Breast epithelium (tissue), 4 donors: ENCODE data around the gene STPG3. TPM values are rescaled to one million over a fixed set of nuclear protein-coding genes. Genes with fewer than 3 reads are reported as not detected.

ENCODE experiments used
- DNase-seq, 2 donors: peaks; one replicate each; pipeline ENCODE4 v3.0.0-alpha.2; 2019; ENCODE audit warnings: low spot score in 2 of 2
- H3K27ac ChIP-seq, 2 donors: fragments of 200-600 bp; sonication (generic) in 1 of 2; one replicate each; pipeline ENCODE4 v1.5.1; 2016 to 2019; ENCODE audit warnings: mild to moderate bottlenecking in 1 of 2
- H3K27me3 ChIP-seq, 2 donors: fragments of 200-600 bp; sonication (generic) in 1 of 2; one replicate each; pipeline versions ENCODE4 v1.5.1 to v1.6.0; 2017 to 2019; ENCODE audit warnings: control low read depth in 1 of 2, mild to moderate bottlenecking in 1 of 2
- H3K36me3 ChIP-seq: fragments of 200-600 bp; one replicate; pipeline ENCODE4 v1.5.1; 2019
- H3K4me1 ChIP-seq, 2 donors: fragments of 200-600 bp; sonication (generic); one replicate each; pipeline ENCODE4 v1.5.1; 2016 to 2019; ENCODE audit warnings: control low read depth in 1 of 2
- H3K4me3 ChIP-seq, 3 donors: fragments of 200-600 bp; sonication (generic); 1 replicate in 2 of 3; 2 replicates in 1 of 3; pipeline ENCODE4 v1.5.1; 2016 to 2019; ENCODE audit warnings: mild to moderate bottlenecking in 3 of 3, moderate library complexity in 2 of 3
- H3K9me3 ChIP-seq, 2 donors: fragments of 200-600 bp; sonication (generic) in 1 of 2; one replicate each; pipeline ENCODE4 v1.5.1; 2016 to 2019; ENCODE audit warnings: control low read depth in 1 of 2
- POLR2A ChIP-seq: fragments of 450-650 bp; IDR thresholded peaks from one replicate; pipeline ENCODE4 v1.6.1; 2016; ENCODE audit warnings: antibody characterized with exemption, mild to moderate bottlenecking, moderate library complexity
- POLR2AphosphoS5 ChIP-seq, 3 donors: sonication (generic); formaldehyde crosslinking; IDR thresholded peaks; one replicate each; pipeline ENCODE4 v1.6.1; 2017; ENCODE audit warnings: antibody characterized with exemption in 3 of 3
- intact Hi-C: fragments of 100-400 bp; cut with DNase I; formaldehyde crosslinking; loops from one replicate; pipeline ENCODE4 v1.15.1; 2023; ENCODE audit warnings: low total_unique reads
- total RNA-seq, 3 donors: library from RNA; depleted of rRNA; stranded (reverse); fragments of >200 nt; gene quantifications; one replicate each; pipeline ENCODE4 v1.1.0, GENCODE V29; 2016
- TF ChIP-seq, protein P1 (sequence below), 3 donors: fragments of 450-650 bp; IDR thresholded peaks; one replicate each; pipeline ENCODE4 v1.5.1; 2016 to 2017; ENCODE audit warnings: antibody characterized with exemption in 3 of 3, mild to moderate bottlenecking in 3 of 3, moderate library complexity in 3 of 3

The STPG3 gene
- total RNA-seq, 3 donors from 2014 or later = not detected

DNA sequence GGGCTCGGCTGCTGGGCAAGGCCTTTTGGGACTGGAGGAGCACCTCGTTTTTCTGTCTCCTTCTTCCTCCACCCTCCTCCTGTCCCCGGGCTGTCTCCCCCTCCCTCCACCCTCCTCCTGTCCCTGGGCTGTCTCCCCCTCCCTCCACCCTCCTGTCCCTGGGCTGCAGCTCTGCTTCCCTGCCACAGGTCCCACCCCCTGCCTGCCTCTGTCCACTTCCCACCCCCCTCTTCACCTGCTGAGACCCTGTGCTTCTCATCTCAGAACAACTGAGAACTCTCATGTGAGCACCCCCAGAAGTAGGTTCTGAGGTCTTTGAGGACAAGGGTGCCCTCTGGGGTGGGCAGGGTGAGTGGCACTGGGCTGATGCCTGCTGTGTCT is 20.6 kb downstream of the STPG3 start:
- no peak for DNase-seq
- Histone ChIP-seq H3K36me3 (peaks cover 5% of the 10 kb centered on the region), H3K27me3 (no peaks in the 10 kb centered on the region), H3K4me1 (peaks cover 0 to 3% of the 10 kb centered on the region in 2 donors), H3K4me3 (no peak overlapping the region), H3K9me3 (no peaks in the 10 kb centered on the region), H3K27ac (peak overlapping the region; percentile 48 to 68)
- TF ChIP-seq POLR2A (no peak), POLR2AphosphoS5 (IDR thresholded peaks at IDR 0.05) (no peak)
- TF ChIP-seq, protein P1, sequence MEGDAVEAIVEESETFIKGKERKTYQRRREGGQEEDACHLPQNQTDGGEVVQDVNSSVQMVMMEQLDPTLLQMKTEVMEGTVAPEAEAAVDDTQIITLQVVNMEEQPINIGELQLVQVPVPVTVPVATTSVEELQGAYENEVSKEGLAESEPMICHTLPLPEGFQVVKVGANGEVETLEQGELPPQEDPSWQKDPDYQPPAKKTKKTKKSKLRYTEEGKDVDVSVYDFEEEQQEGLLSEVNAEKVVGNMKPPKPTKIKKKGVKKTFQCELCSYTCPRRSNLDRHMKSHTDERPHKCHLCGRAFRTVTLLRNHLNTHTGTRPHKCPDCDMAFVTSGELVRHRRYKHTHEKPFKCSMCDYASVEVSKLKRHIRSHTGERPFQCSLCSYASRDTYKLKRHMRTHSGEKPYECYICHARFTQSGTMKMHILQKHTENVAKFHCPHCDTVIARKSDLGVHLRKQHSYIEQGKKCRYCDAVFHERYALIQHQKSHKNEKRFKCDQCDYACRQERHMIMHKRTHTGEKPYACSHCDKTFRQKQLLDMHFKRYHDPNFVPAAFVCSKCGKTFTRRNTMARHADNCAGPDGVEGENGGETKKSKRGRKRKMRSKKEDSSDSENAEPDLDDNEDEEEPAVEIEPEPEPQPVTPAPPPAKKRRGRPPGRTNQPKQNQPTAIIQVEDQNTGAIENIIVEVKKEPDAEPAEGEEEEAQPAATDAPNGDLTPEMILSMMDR (IDR thresholded peaks at IDR 0.05) = no peak
- intact Hi-C loops = no loop called here

DNA sequence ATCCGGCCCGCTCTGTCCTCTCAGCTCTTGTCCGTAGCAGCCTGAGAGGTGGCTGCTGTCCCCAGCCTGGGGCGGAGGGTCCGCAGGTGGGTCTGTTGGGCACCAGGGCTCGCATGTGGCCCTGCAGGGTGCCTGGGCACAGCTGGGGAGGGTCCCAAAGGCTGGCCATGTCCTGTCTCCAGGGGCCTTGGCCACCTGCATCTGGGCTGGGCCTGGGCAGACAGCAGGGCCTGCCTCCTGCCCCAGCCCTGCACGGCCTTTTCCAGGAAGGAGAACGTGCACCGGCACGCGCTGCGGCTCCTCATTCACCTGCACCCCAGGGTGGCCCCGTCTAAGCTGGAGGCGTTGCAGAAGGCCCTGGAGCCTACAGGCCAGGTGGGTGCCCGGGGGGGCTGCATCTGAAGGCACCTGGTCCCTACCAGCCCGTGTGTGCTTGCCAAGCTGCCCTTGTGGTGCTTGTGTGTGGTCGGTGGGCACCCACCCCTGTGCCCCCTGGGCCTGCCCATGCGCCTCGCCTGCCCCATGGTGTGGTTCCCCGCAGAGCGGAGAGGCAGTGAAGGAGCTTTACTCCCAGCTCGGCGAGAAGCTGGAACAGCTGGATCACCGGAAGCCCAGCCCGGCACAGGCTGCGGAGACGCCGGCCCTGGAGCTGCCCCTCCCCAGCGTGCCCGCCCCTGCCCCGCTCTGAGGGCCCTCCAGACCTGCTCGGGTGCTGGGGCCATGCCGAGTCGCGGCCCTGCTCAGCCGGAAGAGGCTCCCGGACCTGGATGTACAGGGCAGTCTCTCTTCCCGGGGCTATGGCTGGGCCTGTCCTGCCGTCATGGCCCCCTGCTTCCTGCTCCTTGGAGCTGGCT is 21.4 kb downstream of the STPG3 start:
- no peak for DNase-seq
- Histone ChIP-seq H3K4me1 (peaks cover 0 to 3% of the 10 kb centered on the region in 2 donors), H3K27me3 (no peaks in the 10 kb centered on the region), H3K9me3 (no peaks in the 10 kb centered on the region), H3K36me3 (peaks cover 5% of the 10 kb centered on the region), H3K27ac (peak overlapping the region; percentile 48 to 68), H3K4me3 (no peak overlapping the region)
- intact Hi-C loops = no loop called here
- TF ChIP-seq POLR2AphosphoS5 (IDR thresholded peaks at IDR 0.05) (no peak), POLR2A (no peak)
- TF ChIP-seq, protein P1 (IDR thresholded peaks at IDR 0.05) = no peak

DNA sequence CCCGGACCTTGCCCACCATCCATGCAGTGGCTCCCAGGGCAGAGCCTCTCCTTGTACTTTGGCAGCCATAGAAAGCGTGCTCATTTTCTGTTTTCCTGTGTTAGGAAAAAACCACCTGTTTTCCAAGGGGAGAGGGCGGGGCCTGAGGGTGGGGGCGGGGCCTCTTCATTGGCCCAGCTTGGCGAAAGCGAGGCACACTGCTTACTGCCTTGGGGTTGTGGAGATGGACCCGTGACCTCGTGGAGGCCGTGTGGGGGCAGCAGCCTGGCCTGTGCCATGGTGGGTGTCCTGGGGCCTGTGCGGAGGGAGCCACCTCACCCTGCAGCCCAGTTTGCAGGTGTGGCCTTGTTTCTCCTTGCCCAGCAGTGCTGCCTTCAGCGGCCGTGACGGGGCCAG is 22.0 kb downstream of the STPG3 start:
- H3K4me3 ChIP-seq = no peak overlapping the region
- H3K4me1 ChIP-seq = peaks cover 0 to 7% of the 10 kb centered on the region in 2 donors
- no peak for DNase-seq
- no peaks in the 10 kb centered on the region for H3K9me3 ChIP-seq
- H3K27ac ChIP-seq = peak overlapping the region in 1 of 2 donors; percentile 5
- intact Hi-C loops = no loop called here
- H3K36me3 ChIP-seq = peaks cover 5% of the 10 kb centered on the region
- TF ChIP-seq, protein P1 (IDR thresholded peaks at IDR 0.05) = no peak
- no peak for TF ChIP-seq POLR2A
- no peak for TF ChIP-seq POLR2AphosphoS5 (IDR thresholded peaks at IDR 0.05)
- peaks cover 0 to 4% of the 10 kb centered on the region in 2 donors for H3K27me3 ChIP-seq

DNA sequence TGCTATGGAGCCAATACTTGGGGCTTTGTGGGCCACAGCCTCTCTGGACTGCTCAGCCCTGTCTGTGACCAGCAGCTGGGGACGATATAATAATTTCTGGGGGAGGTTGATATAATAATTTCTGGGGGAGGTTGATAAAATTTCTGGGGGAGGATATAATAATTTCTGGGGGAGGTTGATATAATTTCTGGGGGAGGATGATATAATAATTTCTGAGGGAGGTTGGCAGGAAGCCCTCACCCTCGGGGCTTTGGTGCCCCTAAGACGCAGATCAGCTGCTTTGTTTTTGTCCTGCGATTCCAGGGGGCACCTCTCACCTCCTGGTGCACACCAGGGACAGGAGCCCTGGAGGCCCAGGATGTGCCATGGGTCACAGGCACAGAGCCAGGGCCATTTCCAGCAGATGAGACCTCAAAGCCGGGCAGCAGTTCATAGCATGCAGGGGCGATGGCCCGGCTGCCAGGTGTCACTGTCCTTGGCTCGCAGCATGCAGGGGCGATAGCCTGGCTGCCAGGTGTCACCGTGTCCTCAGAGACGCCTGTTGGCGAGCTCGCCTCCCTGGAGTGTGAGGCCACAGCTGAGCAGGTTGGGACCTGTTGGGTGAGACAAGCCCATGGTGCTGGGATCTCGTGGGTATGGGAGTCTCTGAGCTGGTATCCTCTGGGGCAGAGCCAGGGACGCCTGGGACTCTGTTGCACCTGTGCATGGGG is 22.7 kb downstream of the STPG3 start:
- peak in 1 of 2 donors; percentile 43 for DNase-seq
- intact Hi-C loops = no loop called here
- peak overlapping the region in 1 of 2 donors; percentile 30 for H3K27ac ChIP-seq
- no peak overlapping the region for H3K4me3 ChIP-seq
- peaks cover 5% of the 10 kb centered on the region for H3K36me3 ChIP-seq
- peaks cover 0 to 7% of the 10 kb centered on the region in 2 donors for H3K4me1 ChIP-seq
- H3K9me3 ChIP-seq = no peaks in the 10 kb centered on the region
- H3K27me3 ChIP-seq = peaks cover 0 to 7% of the 10 kb centered on the region in 2 donors
- TF ChIP-seq POLR2AphosphoS5 (IDR thresholded peaks at IDR 0.05) (no peak), POLR2A (no peak)
- TF ChIP-seq, protein P1 (IDR thresholded peaks at IDR 0.05) = no peak

DNA sequence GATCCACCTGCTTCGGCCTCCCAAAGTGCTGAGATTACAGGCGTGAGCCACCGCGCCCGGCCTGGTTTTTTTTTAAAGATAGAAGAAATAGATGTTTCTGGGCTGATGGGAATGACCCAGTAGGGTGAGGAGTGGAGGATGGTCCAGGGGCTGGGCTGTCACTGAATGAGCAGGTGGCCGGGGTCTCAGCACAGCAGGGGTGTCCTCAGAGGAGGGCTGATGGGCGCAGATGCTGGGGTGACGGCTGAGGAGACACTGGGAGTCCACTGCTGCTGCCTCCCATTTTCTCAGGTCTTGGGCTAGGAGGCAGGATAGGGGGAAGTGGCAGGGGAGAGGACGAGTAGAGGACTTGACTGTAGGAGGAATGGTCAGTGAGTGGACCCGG is 24.1 kb downstream of the STPG3 start:
- Histone ChIP-seq H3K27ac (no peak overlapping the region), H3K36me3 (peaks cover 5% of the 10 kb centered on the region), H3K27me3 (peaks cover 0 to 7% of the 10 kb centered on the region in 2 donors), H3K9me3 (no peaks in the 10 kb centered on the region), H3K4me1 (peaks cover 0 to 5% of the 10 kb centered on the region in 2 donors), H3K4me3 (no peak overlapping the region)
- no peak for DNase-seq
- intact Hi-C loops = no loop called here
- TF ChIP-seq POLR2AphosphoS5 (IDR thresholded peaks at IDR 0.05) = no peak
- TF ChIP-seq, protein P1 (IDR thresholded peaks at IDR 0.05) = no peak
